Ectodermal cell (in vitro differentiated cells): Measurements from ENCODE around the gene AFF4.

Source experiments
- H3K27ac ChIP-seq: 2 replicates; pipeline ENCODE4 v1.7.0; 2013; ENCODE audit warnings: mild to moderate bottlenecking, low read depth, low read length; ENCODE audit not compliant: insufficient read depth, poor library complexity, severe bottlenecking
- H3K27me3 ChIP-seq: 2 replicates; pipeline ENCODE4 v1.7.0; 2013; ENCODE audit warnings: mild to moderate bottlenecking, low read length; ENCODE audit not compliant: insufficient read depth, control insufficient read depth, poor library complexity, severe bottlenecking
- H3K36me3 ChIP-seq: one replicate; pipeline ENCODE4 v1.7.0; 2013; ENCODE audit warnings: low read length; ENCODE audit not compliant: control insufficient read depth, insufficient read depth
- H3K4me1 ChIP-seq: one replicate; pipeline ENCODE4 v1.7.0; 2013; ENCODE audit warnings: low read length; ENCODE audit not compliant: control insufficient read depth, insufficient read depth
- H3K4me3 ChIP-seq: 2 replicates; pipeline ENCODE4 v1.7.0; 2013; ENCODE audit warnings: low read depth, low read length, control low read depth; ENCODE audit not compliant: insufficient read depth
- H3K9me3 ChIP-seq: 2 replicates; pipeline ENCODE4 v1.7.0; 2013; ENCODE audit warnings: mild to moderate bottlenecking, low read length, moderate library complexity; ENCODE audit not compliant: control insufficient read depth
- WGBS, 2 experiments: methylation state at CpG; one replicate each; pipeline ENCODE4 v1.1.7; 2013; ENCODE audit warnings: missing lambda C conversion rate in 2 of 2; 5-methylcytosine and 5-hydroxymethylcytosine counted together

Gene AFF4

DNA sequence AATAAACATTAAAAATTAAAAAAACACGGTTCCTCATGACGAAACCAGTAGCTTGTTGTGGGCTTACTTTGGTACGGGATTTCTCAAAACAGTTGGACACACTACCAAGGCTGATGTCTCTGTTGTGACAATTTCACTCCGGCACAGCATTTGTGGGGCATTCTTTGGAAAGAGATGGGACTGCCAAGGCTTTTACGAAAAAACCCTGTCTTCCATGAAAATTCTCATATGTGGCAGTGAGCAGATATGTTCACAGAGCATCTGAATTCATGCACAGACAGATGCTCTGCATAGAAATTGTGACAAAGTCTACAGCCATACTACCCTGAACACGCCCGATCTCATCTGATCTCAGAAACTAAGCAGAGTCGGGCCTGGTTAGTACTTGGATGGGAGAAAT, 115.2 kb downstream of the AFF4 start:
- no peaks in the 10 kb centered on the region for H3K27me3 ChIP-seq
- 93 to 95% methylated on average over 5 to 8 of the region's 8 CpGs for WGBS, 2 experiments
- no peaks in the 10 kb centered on the region for H3K4me1 ChIP-seq
- H3K27ac ChIP-seq, result no peak overlapping the region
- no peak overlapping the region for H3K4me3 ChIP-seq
- H3K36me3 ChIP-seq, result no peaks in the 10 kb centered on the region
- H3K9me3 ChIP-seq, result no peaks in the 10 kb centered on the region

DNA sequence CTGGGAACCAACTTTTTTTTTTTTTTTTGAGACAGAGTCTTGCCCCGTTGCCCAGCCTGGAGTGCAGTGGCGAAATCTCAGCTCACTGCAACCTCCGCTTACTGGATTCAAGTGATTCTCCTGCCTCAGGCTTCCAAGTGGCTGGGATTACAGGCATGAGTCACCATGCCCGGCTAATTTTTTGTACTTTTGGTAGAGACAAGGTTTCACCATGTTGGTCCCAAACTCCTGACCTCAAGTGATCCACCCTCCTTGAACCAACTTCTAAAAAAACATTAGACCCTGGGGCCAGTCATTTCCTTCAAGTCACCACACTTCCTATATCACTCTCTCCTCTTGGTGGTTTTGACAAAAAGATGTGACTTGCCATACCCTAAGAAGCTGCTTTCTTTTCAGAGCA, 122.1 kb downstream of the AFF4 start:
- no peak overlapping the region for H3K4me3 ChIP-seq
- no peaks in the 10 kb centered on the region for H3K27me3 ChIP-seq
- WGBS, 2 experiments, result 93 to 95% methylated on average over 4 of the region's 4 CpGs
- H3K27ac ChIP-seq, result no peak overlapping the region
- H3K36me3 ChIP-seq, result no peaks in the 10 kb centered on the region
- no peaks in the 10 kb centered on the region for H3K9me3 ChIP-seq
- no peaks in the 10 kb centered on the region for H3K4me1 ChIP-seq

DNA sequence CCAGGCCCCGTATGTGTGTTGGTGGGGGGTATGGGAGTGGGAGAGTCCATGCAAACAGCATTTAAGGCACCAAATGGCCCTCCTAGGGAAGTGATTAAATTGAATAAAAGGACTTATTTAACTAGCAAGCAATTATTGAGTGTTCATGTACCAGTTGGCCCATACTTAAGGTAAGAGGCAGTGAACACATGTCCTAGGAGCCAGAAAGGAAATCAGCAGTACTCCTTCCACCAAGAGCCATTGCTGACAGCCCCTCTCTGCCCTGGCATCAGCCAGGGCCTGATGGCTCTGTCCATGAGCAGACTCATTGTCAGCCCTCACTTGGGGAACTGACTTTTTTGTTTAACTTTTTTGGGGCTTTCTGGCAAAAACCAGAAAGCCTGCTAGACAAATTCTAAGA, 122.5 kb downstream of the AFF4 start:
- H3K27ac ChIP-seq, result no peak overlapping the region

DNA sequence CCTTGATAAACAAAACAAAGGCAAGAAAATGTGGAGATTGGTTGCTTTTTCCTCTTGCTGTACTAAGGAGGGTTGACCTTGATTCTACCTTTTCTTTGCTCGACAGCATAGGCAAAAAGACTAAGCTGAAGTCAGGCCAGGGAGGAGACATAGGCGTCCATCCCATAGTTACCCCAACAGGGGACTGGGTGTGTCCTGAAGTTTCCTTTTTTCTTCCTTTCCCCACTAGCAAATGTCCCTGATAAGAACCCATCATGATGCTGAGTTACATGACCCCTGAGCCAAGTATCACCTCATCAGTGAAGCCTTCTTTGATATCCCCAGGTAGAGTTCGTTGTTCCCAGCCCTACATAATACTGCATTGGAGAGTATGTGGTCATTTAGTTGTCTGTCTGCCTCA, 123.1 kb downstream of the AFF4 start:
- 81 to 91% methylated on average over 3 of the region's 3 CpGs for WGBS, 2 experiments
- Histone ChIP-seq H3K27me3 (no peaks in the 10 kb centered on the region), H3K4me1 (no peaks in the 10 kb centered on the region), H3K9me3 (no peaks in the 10 kb centered on the region), H3K4me3 (no peak overlapping the region), H3K27ac (no peak overlapping the region), H3K36me3 (no peaks in the 10 kb centered on the region)

More for the DNA sequence above, 122.5 kb downstream of the AFF4 start:
- Histone ChIP-seq H3K4me3 (no peak overlapping the region), H3K4me1 (no peaks in the 10 kb centered on the region), H3K27me3 (no peaks in the 10 kb centered on the region), H3K36me3 (no peaks in the 10 kb centered on the region), H3K9me3 (no peaks in the 10 kb centered on the region)
- WGBS, 2 experiments, result 88 to 89% methylated on average over 1 of the region's 1 CpG

DNA sequence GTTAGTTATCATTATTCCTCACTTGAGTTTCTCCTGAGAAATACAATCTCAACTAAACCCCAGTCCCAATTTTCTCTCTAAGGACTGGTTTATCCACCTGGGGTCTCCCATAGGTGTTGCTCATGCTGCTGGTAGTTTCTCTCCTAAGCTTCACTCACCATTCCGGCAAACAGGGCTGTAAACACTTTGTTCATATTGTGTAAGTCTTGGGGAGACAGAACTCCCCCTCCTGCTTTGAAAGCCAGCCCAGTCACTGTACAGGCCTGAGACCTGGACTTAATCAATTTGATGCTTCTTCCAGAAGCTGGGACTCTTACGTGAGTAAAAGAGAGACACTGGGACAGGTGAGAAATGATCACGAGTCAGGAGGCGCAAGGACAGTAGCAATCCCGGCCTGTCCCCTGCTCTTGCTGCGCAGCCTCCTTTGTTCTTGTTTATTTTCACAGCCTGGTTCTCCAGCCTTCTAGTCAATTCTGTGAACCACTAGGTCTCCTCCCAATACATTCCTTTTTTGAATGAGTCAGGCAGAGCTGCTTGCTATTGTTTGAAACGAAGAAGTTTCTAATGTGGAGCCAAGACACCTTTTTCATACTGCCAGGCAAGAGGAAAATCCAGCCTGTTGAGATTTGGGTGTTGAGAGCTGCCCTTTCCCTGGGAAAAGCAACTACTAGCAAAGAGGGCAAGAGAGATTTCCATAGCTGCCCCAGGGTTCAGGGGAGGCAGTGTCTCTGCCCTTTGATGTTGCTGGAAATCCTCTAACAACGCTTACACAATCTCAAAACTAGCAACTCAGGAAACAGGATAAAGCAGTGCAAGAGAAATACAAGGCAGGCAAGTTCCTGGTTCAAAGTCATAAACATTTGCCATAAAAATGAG, 123.8 kb downstream of the AFF4 start:
- Histone ChIP-seq H3K4me3 (no peak overlapping the region), H3K27ac (no peak overlapping the region), H3K4me1 (no peaks in the 10 kb centered on the region), H3K36me3 (no peaks in the 10 kb centered on the region), H3K27me3 (no peaks in the 10 kb centered on the region), H3K9me3 (no peaks in the 10 kb centered on the region)
- 84 to 85% methylated on average over 7 to 8 of the region's 8 CpGs for WGBS, 2 experiments

DNA sequence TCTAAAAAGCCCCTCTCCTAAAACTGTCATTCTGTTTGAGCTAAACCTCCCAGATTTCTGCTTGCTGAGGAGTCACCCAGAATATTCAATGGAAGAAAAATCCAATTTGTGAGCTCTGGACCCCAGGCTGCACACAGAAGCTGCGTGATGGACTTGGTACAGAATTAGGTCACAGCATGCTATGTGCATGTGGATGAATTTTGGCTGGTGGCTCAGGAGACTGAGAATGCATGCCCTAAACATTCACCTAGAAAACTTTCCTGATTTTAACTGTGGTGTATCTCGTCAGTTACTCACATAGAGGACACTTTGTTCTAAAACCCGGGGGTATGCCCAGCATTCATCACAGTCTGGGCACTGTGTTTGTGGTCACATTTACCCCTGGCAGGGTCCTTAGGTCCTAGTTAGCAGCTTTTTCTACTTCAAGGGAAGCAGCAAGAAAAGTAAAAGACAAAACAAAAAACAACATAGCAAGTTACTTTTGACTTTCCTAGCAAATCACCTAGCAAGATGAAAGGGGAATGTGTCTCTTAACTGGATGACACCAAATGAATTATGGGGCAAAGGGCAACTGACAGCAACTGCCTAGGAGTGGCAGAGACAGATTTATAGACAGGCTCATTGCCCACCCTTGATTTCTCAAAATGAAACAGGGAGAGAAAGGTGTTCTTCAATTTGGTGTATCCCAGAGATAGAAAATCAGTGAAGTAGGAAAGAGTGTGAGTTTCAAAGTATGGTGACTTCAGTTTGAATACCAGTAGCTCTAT, 124.7 kb downstream of the AFF4 start:
- Histone ChIP-seq H3K4me1 (no peaks in the 10 kb centered on the region), H3K27ac (no peak overlapping the region), H3K36me3 (no peaks in the 10 kb centered on the region), H3K27me3 (no peaks in the 10 kb centered on the region), H3K4me3 (no peak overlapping the region), H3K9me3 (no peaks in the 10 kb centered on the region)
- 91 to 92% methylated on average over 3 of the region's 3 CpGs for WGBS, 2 experiments

DNA sequence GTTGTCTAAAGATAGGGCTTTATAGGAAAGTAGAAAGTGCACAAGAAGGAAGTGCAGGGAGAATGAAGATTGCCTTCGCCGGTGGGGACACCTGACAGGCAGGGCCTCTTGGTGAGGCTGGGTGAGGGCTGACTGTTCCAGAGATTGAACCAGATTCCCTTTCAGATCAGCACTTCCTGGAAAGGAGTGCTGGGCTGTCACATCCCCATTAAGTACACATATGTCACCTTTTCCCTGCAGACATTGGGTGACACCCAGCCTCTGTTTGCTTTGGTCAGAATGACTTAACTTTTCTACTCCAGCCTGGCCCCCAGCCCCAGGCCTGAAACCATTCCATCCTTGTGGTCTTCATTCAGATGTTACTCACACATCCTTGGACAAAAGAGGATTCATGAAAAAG, 125.6 kb downstream of the AFF4 start:
- peaks cover 7% of the 10 kb centered on the region for H3K27me3 ChIP-seq
- no peaks in the 10 kb centered on the region for H3K9me3 ChIP-seq
- no peaks in the 10 kb centered on the region for H3K36me3 ChIP-seq
- H3K4me1 ChIP-seq, result no peaks in the 10 kb centered on the region
- no peak overlapping the region for H3K27ac ChIP-seq
- WGBS, 2 experiments, result 88 to 91% methylated on average over 2 of the region's 2 CpGs
- no peak overlapping the region for H3K4me3 ChIP-seq

DNA sequence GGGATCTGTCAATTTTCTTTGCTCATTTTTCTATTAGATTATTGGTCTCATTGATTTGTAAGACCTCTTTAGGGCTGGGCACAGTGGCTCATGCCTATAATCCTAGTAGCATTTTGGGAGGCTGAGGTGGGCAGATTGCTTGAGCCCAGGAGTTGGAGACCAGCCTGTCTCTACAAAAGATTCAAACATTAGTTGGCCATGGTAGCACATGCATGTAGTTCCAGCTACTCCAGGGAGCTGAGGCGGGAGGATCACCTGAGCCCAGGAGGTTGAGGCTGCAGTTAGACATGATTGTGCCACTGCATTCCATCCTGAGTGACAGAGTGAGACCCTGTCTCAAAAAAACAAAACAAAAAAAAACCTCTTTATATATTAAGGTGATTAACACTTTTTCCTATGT, 126.6 kb downstream of the AFF4 start:
- H3K27ac ChIP-seq, result no peak overlapping the region

DNA sequence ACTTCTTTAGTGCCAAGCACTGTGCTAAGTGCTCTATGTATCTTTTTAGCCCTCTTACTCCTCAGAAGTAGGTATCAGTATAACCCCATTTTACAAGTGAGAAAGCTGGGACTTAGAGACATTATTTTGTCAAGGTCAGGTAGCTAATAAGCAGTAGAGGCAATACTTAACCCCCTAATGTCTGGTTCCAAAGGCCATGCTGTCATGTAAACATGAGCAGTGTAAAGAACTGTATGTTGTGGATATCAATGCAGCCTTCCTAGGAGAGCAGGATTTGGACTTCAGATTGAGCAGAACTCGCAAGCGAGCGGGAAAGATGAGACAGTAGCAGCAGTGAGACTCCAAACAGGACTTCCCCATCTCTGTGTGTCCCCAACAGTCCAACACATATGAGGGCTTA, 129.4 kb downstream of the AFF4 start:
- Histone ChIP-seq H3K4me1 (no peaks in the 10 kb centered on the region), H3K27me3 (peaks cover 44% of the 10 kb centered on the region), H3K27ac (no peak overlapping the region), H3K9me3 (no peaks in the 10 kb centered on the region), H3K36me3 (no peaks in the 10 kb centered on the region), H3K4me3 (no peak overlapping the region)
- WGBS, 2 experiments, result 93% methylated on average over 3 of the region's 3 CpGs

More for the DNA sequence above, 126.6 kb downstream of the AFF4 start:
- H3K27me3 ChIP-seq, result peaks cover 16% of the 10 kb centered on the region
- H3K4me3 ChIP-seq, result no peak overlapping the region
- WGBS, 2 experiments, result 93 to 100% methylated on average over 1 of the region's 1 CpG
- H3K9me3 ChIP-seq, result no peaks in the 10 kb centered on the region
- no peaks in the 10 kb centered on the region for H3K36me3 ChIP-seq
- H3K4me1 ChIP-seq, result no peaks in the 10 kb centered on the region

DNA sequence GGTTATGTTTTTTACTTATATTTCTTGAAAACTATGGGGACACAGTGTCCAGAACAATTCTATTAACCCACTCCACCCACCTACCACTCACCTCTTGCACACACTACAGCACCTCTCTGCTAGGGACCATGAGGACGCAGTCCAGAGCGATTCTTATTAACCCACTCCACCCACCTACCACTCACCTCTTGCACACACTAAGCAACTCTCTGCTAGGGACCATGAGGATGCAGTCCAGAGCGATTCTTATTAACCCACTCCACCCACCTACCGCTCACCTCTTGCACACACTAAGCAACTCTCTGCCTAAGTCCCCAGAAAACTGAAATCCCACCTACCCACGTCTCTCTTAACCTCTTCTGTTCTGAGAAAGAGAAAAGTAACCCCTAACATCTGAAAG, 130.8 kb downstream of the AFF4 start:
- H3K9me3 ChIP-seq, result no peaks in the 10 kb centered on the region
- WGBS, 2 experiments, result 88 to 93% methylated on average over 5 of the region's 5 CpGs
- no peaks in the 10 kb centered on the region for H3K4me1 ChIP-seq
- H3K4me3 ChIP-seq, result no peak overlapping the region
- peaks cover 59% of the 10 kb centered on the region for H3K27me3 ChIP-seq
- H3K36me3 ChIP-seq, result no peaks in the 10 kb centered on the region
- H3K27ac ChIP-seq, result no peak overlapping the region
